Vagina (tissue), 2 donors: ENCODE measurements around the gene DOCK4. TPM values are rescaled to one million over a fixed set of nuclear protein-coding genes. Genes with fewer than 3 reads are reported as not detected.

ENCODE experiments used
- DNase-seq, 2 donors: peaks; one replicate each; pipeline ENCODE4 v3.0.0-alpha.2; 2017; ENCODE audit errors: extremely low spot score in 2 of 2
- H3K27ac ChIP-seq: fragments of 200-600 bp; sonication (generic); one replicate; pipeline ENCODE4 v1.5.1; 2019
- H3K27me3 ChIP-seq: fragments of 200-600 bp; sonication (generic); one replicate; pipeline ENCODE4 v1.5.1; 2019
- H3K36me3 ChIP-seq, 2 donors: fragments of 200-600 bp; sonication (generic); one replicate each; pipeline ENCODE4 v1.5.1; 2017 to 2019
- H3K4me1 ChIP-seq: fragments of 200-600 bp; sonication (generic); one replicate; pipeline ENCODE4 v1.5.1; 2019
- H3K4me3 ChIP-seq, 2 donors: fragments of 200-600 bp; sonication (generic); 1 replicate in 1 of 2; 2 replicates in 1 of 2; pipeline ENCODE4 v1.5.1; 2016 to 2019
- H3K9me3 ChIP-seq: fragments of 200-600 bp; sonication (generic); one replicate; pipeline ENCODE4 v1.5.1; 2019
- POLR2A ChIP-seq, 2 donors: fragments of 450-650 bp; IDR thresholded peaks; one replicate each; pipeline ENCODE4 v1.6.1; 2017; ENCODE audit warnings: antibody characterized with exemption in 2 of 2, mild to moderate bottlenecking in 2 of 2, moderate library complexity in 2 of 2
- POLR2AphosphoS5 ChIP-seq, 2 donors: sonication (generic); formaldehyde crosslinking; IDR thresholded peaks; one replicate each; pipeline ENCODE4 v1.9.0; 2017; ENCODE audit warnings: antibody characterized with exemption in 2 of 2, mild to moderate bottlenecking in 2 of 2, low read depth in 1 of 2; ENCODE audit not compliant: insufficient read depth in 1 of 2
- intact Hi-C: fragments of 100-400 bp; cut with DNase I; formaldehyde crosslinking; loops from one replicate; pipeline ENCODE4 v1.15.1; 2023
- total RNA-seq: library from RNA; depleted of rRNA; stranded (reverse); fragments of >200 nt; gene quantifications from one replicate; pipeline ENCODE4 v1.2.3, GENCODE V29; 2016
- TF ChIP-seq, protein P1 (sequence below), 3 experiments: fragments of 450-650 bp in 2 of 3; fragments of 200-600 bp in 1 of 3; sonication (generic) in 1 of 3; IDR thresholded peaks; one replicate each; pipeline ENCODE4 v1.5.1; 2017 to 2019; ENCODE audit warnings: antibody characterized with exemption in 3 of 3, mild to moderate bottlenecking in 2 of 3, moderate library complexity in 2 of 3

The DOCK4 gene
- total RNA-seq, 1 donor from 2014 or later, result 40.3 TPM

DNA sequence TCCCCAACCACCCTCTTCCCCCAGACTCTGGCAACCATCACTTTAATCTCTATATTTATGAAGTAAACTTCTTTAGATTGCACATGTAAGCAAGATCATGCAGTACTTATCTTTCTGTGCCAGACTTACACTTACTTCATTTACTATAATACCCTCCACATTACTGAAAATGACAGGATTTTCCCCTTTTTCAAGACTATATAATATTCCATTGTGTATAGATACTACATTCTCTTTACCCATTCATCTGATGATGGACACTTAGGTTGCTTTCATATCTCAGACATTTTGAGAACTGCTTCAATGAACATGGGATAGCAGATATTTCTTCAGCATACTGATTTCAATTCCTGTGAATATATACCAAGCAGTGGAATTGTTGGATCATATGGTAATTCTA lies 4.4 kb downstream of the DOCK4 start:
- H3K9me3 ChIP-seq, result no peaks in the 10 kb centered on the region
- no peak for TF ChIP-seq POLR2A (IDR thresholded peaks at IDR 0.05)
- no peak overlapping the region for H3K27ac ChIP-seq
- no peaks in the 10 kb centered on the region for H3K36me3 ChIP-seq
- intact Hi-C loops, result no loop called here
- no peaks in the 10 kb centered on the region for H3K27me3 ChIP-seq
- H3K4me3 ChIP-seq, result no peak overlapping the region
- peaks cover 26% of the 10 kb centered on the region for H3K4me1 ChIP-seq
- DNase-seq, result no peak

DNA sequence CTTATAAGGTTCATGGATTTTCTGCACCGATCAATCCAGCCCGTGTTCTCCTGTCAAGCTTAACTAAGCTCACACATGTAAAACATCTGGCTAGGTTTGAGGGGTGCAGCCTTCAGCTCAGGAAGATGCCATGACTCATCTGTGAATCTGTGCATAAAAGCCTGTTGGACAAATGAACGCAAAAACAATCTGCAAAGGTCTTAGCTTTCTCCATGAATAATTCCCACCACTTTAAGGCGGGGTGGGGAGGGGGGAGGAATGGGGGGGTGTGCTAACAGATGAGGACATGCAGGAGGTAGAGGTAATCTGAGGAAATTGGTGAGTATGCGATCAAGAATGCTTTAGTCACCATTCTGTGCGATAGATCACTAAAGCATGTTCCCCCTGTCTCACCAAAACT lies 4.8 kb downstream of the DOCK4 start:
- no peaks in the 10 kb centered on the region for H3K36me3 ChIP-seq
- no peak overlapping the region for H3K4me3 ChIP-seq
- no peak for DNase-seq
- no peaks in the 10 kb centered on the region for H3K27me3 ChIP-seq
- no peaks in the 10 kb centered on the region for H3K9me3 ChIP-seq
- TF ChIP-seq, protein P1, sequence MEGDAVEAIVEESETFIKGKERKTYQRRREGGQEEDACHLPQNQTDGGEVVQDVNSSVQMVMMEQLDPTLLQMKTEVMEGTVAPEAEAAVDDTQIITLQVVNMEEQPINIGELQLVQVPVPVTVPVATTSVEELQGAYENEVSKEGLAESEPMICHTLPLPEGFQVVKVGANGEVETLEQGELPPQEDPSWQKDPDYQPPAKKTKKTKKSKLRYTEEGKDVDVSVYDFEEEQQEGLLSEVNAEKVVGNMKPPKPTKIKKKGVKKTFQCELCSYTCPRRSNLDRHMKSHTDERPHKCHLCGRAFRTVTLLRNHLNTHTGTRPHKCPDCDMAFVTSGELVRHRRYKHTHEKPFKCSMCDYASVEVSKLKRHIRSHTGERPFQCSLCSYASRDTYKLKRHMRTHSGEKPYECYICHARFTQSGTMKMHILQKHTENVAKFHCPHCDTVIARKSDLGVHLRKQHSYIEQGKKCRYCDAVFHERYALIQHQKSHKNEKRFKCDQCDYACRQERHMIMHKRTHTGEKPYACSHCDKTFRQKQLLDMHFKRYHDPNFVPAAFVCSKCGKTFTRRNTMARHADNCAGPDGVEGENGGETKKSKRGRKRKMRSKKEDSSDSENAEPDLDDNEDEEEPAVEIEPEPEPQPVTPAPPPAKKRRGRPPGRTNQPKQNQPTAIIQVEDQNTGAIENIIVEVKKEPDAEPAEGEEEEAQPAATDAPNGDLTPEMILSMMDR (IDR thresholded peaks at IDR 0.05), result no peak
- TF ChIP-seq POLR2A (IDR thresholded peaks at IDR 0.05), result no peak
- TF ChIP-seq POLR2AphosphoS5 (IDR thresholded peaks at IDR 0.05; ENCODE audit: insufficient read depth in 1 of 2, low read depth in 1 of 2), result no peak
- intact Hi-C loops, result no loop called here
- peaks cover 26% of the 10 kb centered on the region for H3K4me1 ChIP-seq
- H3K27ac ChIP-seq, result no peak overlapping the region

DNA sequence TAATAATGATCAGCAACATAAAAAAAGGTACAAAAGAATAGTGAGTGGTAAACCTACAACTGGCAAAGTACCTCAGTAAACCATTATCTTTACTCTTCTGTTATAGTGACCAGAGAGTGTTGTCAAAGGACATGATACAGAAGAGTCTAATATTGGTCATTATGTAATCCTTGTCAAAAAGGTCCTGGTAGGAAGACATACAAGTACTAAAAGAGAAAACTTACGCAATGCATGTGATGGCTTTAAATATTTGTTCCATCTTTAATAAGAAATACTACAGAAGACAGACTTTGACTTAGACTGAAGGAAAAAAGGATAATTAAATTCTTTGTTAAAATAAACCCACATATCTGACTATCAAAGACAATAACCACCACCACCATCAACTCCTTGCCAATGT lies 6.5 kb downstream of the DOCK4 start:
- TF ChIP-seq POLR2AphosphoS5 (IDR thresholded peaks at IDR 0.05; ENCODE audit: insufficient read depth in 1 of 2, low read depth in 1 of 2) (no peak), POLR2A (IDR thresholded peaks at IDR 0.05) (no peak)
- TF ChIP-seq, protein P1 (IDR thresholded peaks at IDR 0.05), result no peak

DNA sequence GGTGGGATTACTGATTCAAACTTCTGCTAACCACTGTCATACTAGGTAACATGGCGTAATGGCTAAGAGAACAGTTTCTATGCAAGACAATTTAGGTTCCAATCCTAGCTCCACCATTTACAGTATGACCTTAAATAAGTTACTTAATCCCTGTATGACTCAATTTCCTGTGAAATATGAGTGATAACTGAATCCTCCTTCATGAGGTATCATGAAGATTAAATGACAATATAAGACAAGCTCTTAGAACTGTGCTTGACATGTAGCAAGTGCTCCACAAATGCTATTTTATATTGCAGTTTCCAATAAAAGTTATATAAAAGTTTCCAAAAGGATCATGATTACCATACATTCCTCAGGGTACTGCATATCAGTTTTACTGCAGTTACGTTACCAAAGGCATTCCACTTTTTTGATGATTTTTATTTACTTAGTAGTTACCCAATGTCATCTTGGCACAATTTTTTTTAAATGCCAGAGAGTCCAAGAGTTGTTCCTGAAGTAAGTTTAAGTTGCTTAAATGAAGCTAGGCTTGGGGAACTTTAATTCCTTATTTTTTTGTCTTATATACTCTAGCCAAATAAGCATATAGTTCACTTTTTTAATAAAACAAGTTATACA lies 7.1 kb downstream of the DOCK4 start:
- H3K27me3 ChIP-seq, result no peaks in the 10 kb centered on the region
- TF ChIP-seq POLR2A (IDR thresholded peaks at IDR 0.05) (no peak), POLR2AphosphoS5 (IDR thresholded peaks at IDR 0.05; ENCODE audit: insufficient read depth in 1 of 2, low read depth in 1 of 2) (no peak)
- TF ChIP-seq, protein P1 (IDR thresholded peaks at IDR 0.05), result no peak
- H3K4me1 ChIP-seq, result peaks cover 19% of the 10 kb centered on the region
- no peak overlapping the region for H3K27ac ChIP-seq
- DNase-seq, result no peak
- H3K36me3 ChIP-seq, result no peaks in the 10 kb centered on the region
- no peaks in the 10 kb centered on the region for H3K9me3 ChIP-seq
- H3K4me3 ChIP-seq, result no peak overlapping the region
- intact Hi-C loops, result no loop called here

More for the DNA sequence above, 6.5 kb downstream of the DOCK4 start:
- Histone ChIP-seq H3K36me3 (no peaks in the 10 kb centered on the region), H3K27me3 (no peaks in the 10 kb centered on the region), H3K9me3 (no peaks in the 10 kb centered on the region), H3K4me1 (peaks cover 23% of the 10 kb centered on the region), H3K27ac (no peak overlapping the region), H3K4me3 (no peak overlapping the region)
- intact Hi-C loops, result no loop called here
- DNase-seq, result no peak

DNA sequence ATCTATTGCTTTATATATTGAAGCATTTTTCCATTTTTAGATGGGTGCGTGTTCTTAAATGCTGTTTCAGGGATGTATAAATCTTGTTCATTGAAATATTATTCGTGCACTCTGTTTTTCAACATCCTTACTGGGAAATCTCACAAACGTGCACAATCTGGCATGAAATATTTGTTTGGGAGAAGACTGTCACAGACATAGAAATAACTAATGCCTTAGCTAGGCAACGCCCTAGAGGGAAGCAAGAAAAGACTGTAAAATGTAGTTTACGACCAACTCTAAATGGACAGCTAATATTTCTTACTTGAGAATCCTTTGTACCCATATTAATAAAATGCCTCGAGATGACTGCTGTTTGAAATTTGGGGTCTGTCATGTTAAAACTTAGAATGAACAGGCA lies 8.9 kb downstream of the DOCK4 start:
- DNase-seq, result no peak
- Histone ChIP-seq H3K27ac (no peak overlapping the region), H3K36me3 (no peaks in the 10 kb centered on the region), H3K4me3 (no peak overlapping the region), H3K4me1 (peaks cover 12% of the 10 kb centered on the region), H3K27me3 (no peaks in the 10 kb centered on the region), H3K9me3 (no peaks in the 10 kb centered on the region)
- no peak for TF ChIP-seq POLR2AphosphoS5 (IDR thresholded peaks at IDR 0.05; ENCODE audit: insufficient read depth in 1 of 2, low read depth in 1 of 2)
- TF ChIP-seq, protein P1 (IDR thresholded peaks at IDR 0.05), result no peak
- no peak for TF ChIP-seq POLR2A (IDR thresholded peaks at IDR 0.05)
- intact Hi-C loops, result no loop called here
